ENCODE data around the gene KRT2. TPM values are rescaled to one million over a fixed set of nuclear protein-coding genes. Genes with fewer than 3 reads are reported as not detected.

The KRT2 gene
- total and polyA plus RNA-seq, 2 donors (not counting 1 experiment from before 2014, with no cell fraction given): 0.04 TPM; not detected in 1

GRCh38 chr12:52613384-52614030 lies 38.5 kb downstream of the KRT2 start:
- H3K4me3 ChIP-seq (ENCODE audit: control extremely low read depth in 1 of 5, extremely low read depth in 1 of 5, insufficient read depth in 1 of 5, low read depth in 2 of 5, low read length in 4 of 5): no peak overlapping the region
- intact Hi-C loops (cut with micrococcal nuclease): no loop called here
- no peaks in the 10 kb centered on the region for H3K4me1 ChIP-seq (ENCODE audit: control insufficient read depth in 2 of 2, insufficient read depth in 2 of 2, low read length in 2 of 2)
- no peak overlapping the region for H3K4me2 ChIP-seq (replicated peaks; ENCODE audit: low read depth, low read length, poor library complexity, severe bottlenecking)
- no peaks in the 10 kb centered on the region for H4K20me1 ChIP-seq (ENCODE audit: control insufficient read depth, insufficient read depth, low read length, poor library complexity, severe bottlenecking)
- H3K27ac Mint-ChIP-seq: no peak overlapping the region
- no peak for ATAC-seq (ENCODE audit: low read depth)
- H3K4me3 Mint-ChIP-seq: no peak overlapping the region
- no peak overlapping the region for H2AFZ ChIP-seq (ENCODE audit: insufficient read depth, low read depth, low read length, poor library complexity, severe bottlenecking)
- H3K27me3 ChIP-seq (replicated peaks in 1 of 4; ENCODE audit: control extremely low read depth in 1 of 4, control insufficient read depth in 3 of 4, insufficient read depth in 4 of 4, low read length in 3 of 4): peaks cover 0 to 3% (median 0%) of the 10 kb centered on the region in 4 experiments
- peaks cover 0 to 2% (median 0%) of the 10 kb centered on the region in 3 donors for H3K9me3 ChIP-seq (ENCODE audit: control extremely low read depth in 1 of 3, control insufficient read depth in 2 of 3, insufficient read depth in 1 of 3, low read length in 2 of 3)
- H3K9ac ChIP-seq (ENCODE audit: low read length): no peak overlapping the region
- peaks cover 40% of the 10 kb centered on the region for H3K27me3 Mint-ChIP-seq
- H3K27ac ChIP-seq (ENCODE audit: low read length in 2 of 2): no peak overlapping the region
- H3K36me3 ChIP-seq (replicated peaks in 1 of 2; ENCODE audit: control extremely low read depth in 1 of 2, control insufficient read depth in 1 of 2, extremely low read depth in 1 of 2, insufficient read depth in 2 of 2, low read length in 1 of 2): no peaks in the 10 kb centered on the region
- DNase-seq: no peak
- ChIA-PET POLR2A (no interaction called here), CTCF (no interaction called here)
- no peaks in the 10 kb centered on the region for H3K9me3 Mint-ChIP-seq (ENCODE audit: insufficient read depth)
- 95% methylated on average over 9 of the region's 9 CpGs for WGBS (ENCODE audit: insufficient coverage)
- no peaks in the 10 kb centered on the region for H3K79me2 ChIP-seq (ENCODE audit: control insufficient read depth, insufficient read depth, low read length)
- TF ChIP-seq EZH2 (IDR thresholded peaks at IDR 0.05; ENCODE audit: borderline replicate concordance, insufficient read depth, low read depth, low read length, poor library complexity, severe bottlenecking) (no peak), CTCF (IDR thresholded peaks at IDR 0.05) (no peak)
- no peaks in the 10 kb centered on the region for H3K4me1 Mint-ChIP-seq

All from B cell (primary cell).